ENCODE data around the gene IFI6. TPM values are rescaled to one million over a fixed set of nuclear protein-coding genes. Genes with fewer than 3 reads are reported as not detected.

IFI6 gene
- total RNA-seq, 1 experiment from 2014 or later = 19.4 TPM

DNA sequence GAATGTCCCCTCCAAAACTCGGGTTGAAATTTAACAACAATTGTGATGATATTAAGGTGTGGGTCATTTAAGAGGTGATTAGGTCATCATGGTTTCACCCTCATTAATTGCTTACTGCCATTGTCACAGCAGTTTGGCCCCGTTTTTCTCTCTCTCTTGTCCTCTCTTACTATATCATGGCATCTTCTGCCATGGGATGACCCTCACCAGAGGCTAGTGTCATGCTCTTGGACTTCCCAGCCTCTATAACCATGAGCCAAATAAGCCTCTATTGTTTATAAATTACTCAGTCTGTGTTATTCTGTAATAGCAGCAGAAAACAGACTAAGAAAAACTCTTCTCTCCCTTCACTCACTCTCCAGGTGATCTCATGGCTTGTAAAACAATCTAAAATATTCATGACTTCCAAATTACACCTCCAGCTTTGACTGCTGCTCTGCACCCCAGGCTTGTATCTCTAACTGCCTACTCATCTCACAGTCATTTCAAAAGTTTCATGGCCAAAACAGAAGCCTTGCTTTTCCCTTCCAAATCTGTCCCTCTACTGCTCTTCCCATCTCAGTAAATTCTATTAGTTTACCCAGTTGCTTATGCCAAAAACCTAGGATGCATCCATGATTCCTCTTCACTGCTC lies 44.4 kb upstream of the IFI6 start:
- BruUV-seq (replicated peaks) = no TSS peak
- Histone ChIP-seq H3K4me1 (ENCODE audit: insufficient read depth, low read length, poor library complexity, severe bottlenecking) (no peaks in the 10 kb centered on the region), H3K27ac (ENCODE audit: low read depth, low read length, poor library complexity, severe bottlenecking) (no peak overlapping the region), H3K9me3 (ENCODE audit: low read depth, low read length, poor library complexity, severe bottlenecking) (peaks cover 4% of the 10 kb centered on the region), H3K27me3 (replicated peaks; ENCODE audit: insufficient read depth, low read depth, low read length, poor library complexity) (no peaks in the 10 kb centered on the region), H3K4me3 (ENCODE audit: low read depth, low read length, poor library complexity, severe bottlenecking) (no peak overlapping the region), H3K36me3 (ENCODE audit: insufficient read depth, low read length, poor library complexity, severe bottlenecking) (no peaks in the 10 kb centered on the region)
- POLR2A ChIA-PET (ENCODE audit: low non-redundant PET) = no interaction called here
- TF ChIP-seq, protein P1, sequence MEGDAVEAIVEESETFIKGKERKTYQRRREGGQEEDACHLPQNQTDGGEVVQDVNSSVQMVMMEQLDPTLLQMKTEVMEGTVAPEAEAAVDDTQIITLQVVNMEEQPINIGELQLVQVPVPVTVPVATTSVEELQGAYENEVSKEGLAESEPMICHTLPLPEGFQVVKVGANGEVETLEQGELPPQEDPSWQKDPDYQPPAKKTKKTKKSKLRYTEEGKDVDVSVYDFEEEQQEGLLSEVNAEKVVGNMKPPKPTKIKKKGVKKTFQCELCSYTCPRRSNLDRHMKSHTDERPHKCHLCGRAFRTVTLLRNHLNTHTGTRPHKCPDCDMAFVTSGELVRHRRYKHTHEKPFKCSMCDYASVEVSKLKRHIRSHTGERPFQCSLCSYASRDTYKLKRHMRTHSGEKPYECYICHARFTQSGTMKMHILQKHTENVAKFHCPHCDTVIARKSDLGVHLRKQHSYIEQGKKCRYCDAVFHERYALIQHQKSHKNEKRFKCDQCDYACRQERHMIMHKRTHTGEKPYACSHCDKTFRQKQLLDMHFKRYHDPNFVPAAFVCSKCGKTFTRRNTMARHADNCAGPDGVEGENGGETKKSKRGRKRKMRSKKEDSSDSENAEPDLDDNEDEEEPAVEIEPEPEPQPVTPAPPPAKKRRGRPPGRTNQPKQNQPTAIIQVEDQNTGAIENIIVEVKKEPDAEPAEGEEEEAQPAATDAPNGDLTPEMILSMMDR (conservative IDR thresholded peaks at IDR 0.05; ENCODE audit: low read depth, low read length) = no peak
- TF ChIP-seq EZH2 (IDR thresholded peaks at IDR 0.05; ENCODE audit: borderline replicate concordance, low read depth, low read length, poor library complexity, severe bottlenecking) = no peak
- intact Hi-C loops (cut with micrococcal nuclease; ENCODE audit: unreplicated experiment) = no loop called here
- CTCF ChIA-PET = no interaction called here
- DNase-seq (ENCODE audit: low spot score) = no peak

DNA sequence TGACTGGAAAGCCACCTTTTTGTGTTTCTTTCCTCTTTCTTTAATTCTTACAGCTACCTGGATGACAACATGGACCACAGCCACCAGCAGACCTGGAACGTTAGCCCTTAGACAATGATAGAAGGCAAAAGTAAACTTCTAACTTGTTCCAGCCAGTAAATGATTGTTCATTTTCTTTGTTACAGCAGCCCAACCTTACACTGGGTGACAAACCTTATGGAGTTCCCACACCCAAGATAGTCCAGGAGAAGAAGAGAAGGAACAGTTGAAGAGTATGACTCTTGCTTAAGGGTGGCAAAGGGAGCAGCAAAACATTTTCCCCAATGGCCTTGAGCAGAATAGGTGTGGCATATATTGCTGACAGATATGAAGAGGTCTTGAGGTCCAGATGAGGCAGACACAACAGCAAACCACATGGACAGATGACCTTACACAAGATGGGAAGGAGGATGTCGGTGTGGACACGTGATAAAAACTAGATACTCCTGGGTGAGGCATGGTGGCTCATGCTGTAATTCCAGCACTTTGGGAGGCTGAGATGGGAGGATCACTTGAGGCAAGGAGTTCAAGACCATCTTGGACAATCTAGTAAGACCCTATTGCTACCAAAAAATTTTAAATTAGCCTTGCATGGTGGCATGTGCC lies 42.0 kb upstream of the IFI6 start:
- no peak for DNase-seq (ENCODE audit: low spot score)
- ChIA-PET CTCF (no interaction called here), POLR2A (ENCODE audit: low non-redundant PET) (no interaction called here)
- no peaks in the 10 kb centered on the region for H3K36me3 ChIP-seq (ENCODE audit: insufficient read depth, low read length, poor library complexity, severe bottlenecking)
- no peaks in the 10 kb centered on the region for H3K4me1 ChIP-seq (ENCODE audit: insufficient read depth, low read length, poor library complexity, severe bottlenecking)
- TF ChIP-seq EZH2 (IDR thresholded peaks at IDR 0.05; ENCODE audit: borderline replicate concordance, low read depth, low read length, poor library complexity, severe bottlenecking) = no peak
- TF ChIP-seq, protein P1 (conservative IDR thresholded peaks at IDR 0.05; ENCODE audit: low read depth, low read length) = no peak
- intact Hi-C loops (cut with micrococcal nuclease; ENCODE audit: unreplicated experiment) = no loop called here
- H3K9me3 ChIP-seq (ENCODE audit: low read depth, low read length, poor library complexity, severe bottlenecking) = peaks cover 4% of the 10 kb centered on the region
- H3K27me3 ChIP-seq (replicated peaks; ENCODE audit: insufficient read depth, low read depth, low read length, poor library complexity) = no peaks in the 10 kb centered on the region
- no peak overlapping the region for H3K4me3 ChIP-seq (ENCODE audit: low read depth, low read length, poor library complexity, severe bottlenecking)
- no peak overlapping the region for H3K27ac ChIP-seq (ENCODE audit: low read depth, low read length, poor library complexity, severe bottlenecking)
- no TSS peak for BruUV-seq (replicated peaks)

DNA sequence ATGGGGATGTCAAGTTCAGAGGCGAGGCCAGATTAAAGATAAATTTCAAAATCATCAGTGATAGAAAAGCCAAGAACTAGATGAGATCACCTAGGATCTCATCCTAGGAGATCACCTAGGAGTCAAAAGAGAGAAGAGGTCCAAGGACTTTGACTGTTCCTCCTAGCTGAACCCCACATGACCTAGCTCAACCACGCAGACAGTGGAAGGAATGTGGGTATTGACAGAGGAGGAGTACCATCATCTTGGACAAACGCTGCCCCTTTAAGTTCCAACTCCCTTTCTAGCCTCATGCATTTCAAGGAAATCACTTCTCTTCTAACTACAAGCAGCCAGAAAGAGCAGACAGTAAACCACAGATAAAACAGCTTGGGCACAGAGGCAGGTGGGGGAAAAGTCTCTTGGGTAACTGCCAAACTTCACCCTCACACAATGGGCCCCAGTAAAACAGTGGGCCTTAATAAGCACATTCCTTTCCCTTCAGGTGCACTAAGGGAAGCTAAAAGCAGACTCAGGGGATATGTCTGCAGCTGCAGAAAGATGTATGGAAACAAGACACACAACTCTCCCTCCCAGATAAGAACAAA lies 41.2 kb upstream of the IFI6 start:
- Histone ChIP-seq H3K27ac (ENCODE audit: low read depth, low read length, poor library complexity, severe bottlenecking) (no peak overlapping the region), H3K9me3 (ENCODE audit: low read depth, low read length, poor library complexity, severe bottlenecking) (peaks cover 4% of the 10 kb centered on the region), H3K27me3 (replicated peaks; ENCODE audit: insufficient read depth, low read depth, low read length, poor library complexity) (no peaks in the 10 kb centered on the region), H3K4me1 (ENCODE audit: insufficient read depth, low read length, poor library complexity, severe bottlenecking) (no peaks in the 10 kb centered on the region), H3K36me3 (ENCODE audit: insufficient read depth, low read length, poor library complexity, severe bottlenecking) (no peaks in the 10 kb centered on the region), H3K4me3 (ENCODE audit: low read depth, low read length, poor library complexity, severe bottlenecking) (no peak overlapping the region)
- no TSS peak for BruUV-seq (replicated peaks)
- ChIA-PET POLR2A (ENCODE audit: low non-redundant PET) (no interaction called here), CTCF (no interaction called here)
- DNase-seq (ENCODE audit: low spot score) = no peak
- intact Hi-C loops (cut with micrococcal nuclease; ENCODE audit: unreplicated experiment) = no loop called here
- TF ChIP-seq, protein P1 (conservative IDR thresholded peaks at IDR 0.05; ENCODE audit: low read depth, low read length) = no peak
- TF ChIP-seq EZH2 (IDR thresholded peaks at IDR 0.05; ENCODE audit: borderline replicate concordance, low read depth, low read length, poor library complexity, severe bottlenecking) = no peak
